CD4-positive, CD25-positive, alpha-beta regulatory T cell (primary cell): ENCODE measurements around the gene PCDHGC5. TPM values are rescaled to one million over a fixed set of nuclear protein-coding genes. Genes with fewer than 3 reads are reported as not detected.

ENCODE experiments used
- ATAC-seq, 2 donors: fragments of 150-1000 bp; cut with Tn5 transposase; one replicate each; pipeline ENCODE4 v1.10.0; 2021; ENCODE audit warnings: low read depth in 2 of 2, moderate number of reproducible peaks in 2 of 2, moderate library complexity in 1 of 2
- DNase-seq, 3 donors: peaks; one replicate each; pipeline versions ENCODE4 v3.0.0 to v3.0.0-alpha.2; 2012 to 2022; ENCODE audit warnings: mixed read lengths in 1 of 3
- H3K27ac ChIP-seq: one replicate; pipeline ENCODE4 v1.7.0; 2013; ENCODE audit warnings: mild to moderate bottlenecking, low read length; ENCODE audit not compliant: insufficient read depth, poor library complexity, severe bottlenecking
- H3K27me3 ChIP-seq: one replicate; pipeline ENCODE4 v1.7.0; 2013; ENCODE audit warnings: low read length; ENCODE audit not compliant: control insufficient read depth, insufficient read depth
- H3K36me3 ChIP-seq: one replicate; pipeline ENCODE4 v1.7.0; 2013; ENCODE audit warnings: mild to moderate bottlenecking, low read length, moderate library complexity; ENCODE audit not compliant: control insufficient read depth, insufficient read depth
- H3K4me1 ChIP-seq: 2 replicates; pipeline ENCODE4 v1.7.0; 2013; ENCODE audit warnings: mild to moderate bottlenecking, low read length; ENCODE audit not compliant: insufficient read depth, control insufficient read depth, poor library complexity, severe bottlenecking
- H3K4me3 ChIP-seq: one replicate; pipeline ENCODE4 v1.7.0; 2013; ENCODE audit warnings: low read depth, mild to moderate bottlenecking, low read length, moderate library complexity
- H3K9me3 ChIP-seq, 2 experiments: 1 replicate in 1 of 2; 2 replicates in 1 of 2; pipeline ENCODE4 v1.7.0; 2013; ENCODE audit warnings: low read length in 2 of 2, mild to moderate bottlenecking in 1 of 2, moderate library complexity in 1 of 2; ENCODE audit not compliant: control insufficient read depth in 2 of 2
- H3K27ac Mint-ChIP-seq, 3 donors: one replicate each; pipeline ENCODE4 v1.8.0; 2020 to 2022; ENCODE audit warnings: mild to moderate bottlenecking in 3 of 3, mixed read lengths in 3 of 3, moderate library complexity in 2 of 3
- H3K27me3 Mint-ChIP-seq: one replicate; pipeline ENCODE4 v1.8.0; 2022; ENCODE audit warnings: mild to moderate bottlenecking, mixed read lengths
- H3K36me3 Mint-ChIP-seq: one replicate; pipeline ENCODE4 v1.8.0; 2020; ENCODE audit warnings: mixed read lengths
- H3K4me1 Mint-ChIP-seq, 4 donors: one replicate each; pipeline ENCODE4 v1.8.0; 2020 to 2022; ENCODE audit warnings: mixed read lengths in 4 of 4, mild to moderate bottlenecking in 1 of 4
- H3K4me3 Mint-ChIP-seq, 4 donors: one replicate each; pipeline ENCODE4 v1.8.0; 2020 to 2022; ENCODE audit warnings: mild to moderate bottlenecking in 4 of 4, mixed read lengths in 4 of 4, moderate library complexity in 3 of 4
- H3K9me3 Mint-ChIP-seq, 7 donors: one replicate each; pipeline ENCODE4 v1.8.0; 2020 to 2022; ENCODE audit warnings: mixed read lengths in 7 of 7, mild to moderate bottlenecking in 3 of 7, moderate library complexity in 2 of 7
- polyA plus RNA-seq, 4 donors: library from polyadenylated mRNA; unstranded; fragments of 300-500 nt; fragmentation: Illumina TruSeq; gene quantifications; one replicate each; pipeline ENCODE4 v1.2.3, GENCODE V29; 2021
- total RNA-seq: library from RNA; stranded (reverse); gene quantifications from one replicate; pipeline ENCODE4 v1.2.3, GENCODE V29; 2022

Gene PCDHGC5
- total RNA-seq, result not detected
- polyA plus RNA-seq, result not detected

GRCh38 chr5:141488591-141489561 is at the start of gene PCDHGC5:
PCDHGC5 (plus strand) TSS chr5:141489081; CDS start chr5:141489241, 160 bp downstream.
- Mint-ChIP-seq H3K9me3 (peaks cover 0 to 1% (median 0%) of the 10 kb centered on the region in 7 donors), H3K27me3 (peaks cover 82% of the 10 kb centered on the region), H3K36me3 (no peaks in the 10 kb centered on the region), H3K4me3 (no peak within 1 kb of the TSS), H3K4me1 (peaks cover 0 to 28% (median 1%) of the 10 kb centered on the region in 4 donors), H3K27ac (peak within 1 kb of the TSS in 1 of 3 donors; percentile 43)
- Histone ChIP-seq H3K4me1 (peaks cover 4% of the 10 kb centered on the region), H3K27me3 (peaks cover 40% of the 10 kb centered on the region), H3K27ac (no peak within 1 kb of the TSS), H3K36me3 (no peaks in the 10 kb centered on the region), H3K9me3 (no peaks in the 10 kb centered on the region), H3K4me3 (no peak within 1 kb of the TSS)
- no peak for DNase-seq
- no peak for ATAC-seq

GRCh38 chr5:141439411-141440141 is 49.3 kb upstream of the PCDHGC5 start:
- Histone ChIP-seq H3K9me3 (no peaks in the 10 kb centered on the region), H3K4me3 (no peak overlapping the region), H3K27me3 (peaks cover 3% of the 10 kb centered on the region), H3K4me1 (no peaks in the 10 kb centered on the region), H3K27ac (no peak overlapping the region), H3K36me3 (no peaks in the 10 kb centered on the region)
- H3K9me3 Mint-ChIP-seq, result peaks cover 0 to 6% (median 2%) of the 10 kb centered on the region in 7 donors
- H3K27me3 Mint-ChIP-seq, result peaks cover 11% of the 10 kb centered on the region
- H3K4me1 Mint-ChIP-seq, result no peaks in the 10 kb centered on the region
- no peak overlapping the region for H3K4me3 Mint-ChIP-seq
- no peaks in the 10 kb centered on the region for H3K36me3 Mint-ChIP-seq
- H3K27ac Mint-ChIP-seq, result no peak overlapping the region
- DNase-seq (no peak), ATAC-seq (no peak)

- peaks cover 3% of the 10 kb centered on the region for H3K27me3 ChIP-seq
- H3K4me3 Mint-ChIP-seq, result no peak overlapping the region
- H3K36me3 Mint-ChIP-seq, result no peaks in the 10 kb centered on the region
- H3K4me1 ChIP-seq, result no peaks in the 10 kb centered on the region
- no peak overlapping the region for H3K27ac Mint-ChIP-seq
- no peaks in the 10 kb centered on the region for H3K36me3 ChIP-seq
- H3K4me1 Mint-ChIP-seq, result no peaks in the 10 kb centered on the region
- no peak for DNase-seq
- no peak overlapping the region for H3K27ac ChIP-seq
- no peak for ATAC-seq
- H3K9me3 Mint-ChIP-seq, result peaks cover 0 to 3% (median 2%) of the 10 kb centered on the region in 7 donors
- no peak overlapping the region for H3K4me3 ChIP-seq
- H3K27me3 Mint-ChIP-seq, result peaks cover 9% of the 10 kb centered on the region
- no peaks in the 10 kb centered on the region for H3K9me3 ChIP-seq
These were observed 48.5 kb upstream of the PCDHGC5 start for GRCh38 chr5:141440341-141440740.

GRCh38 chr5:141441571-141442170 is 47.2 kb upstream of the PCDHGC5 start:
- no peaks in the 10 kb centered on the region for H3K4me1 ChIP-seq
- H3K4me3 ChIP-seq, result no peak overlapping the region
- H3K9me3 Mint-ChIP-seq, result peaks cover 0 to 3% (median 2%) of the 10 kb centered on the region in 7 donors
- H3K4me1 Mint-ChIP-seq, result no peaks in the 10 kb centered on the region
- no peak overlapping the region for H3K4me3 Mint-ChIP-seq
- H3K36me3 Mint-ChIP-seq, result no peaks in the 10 kb centered on the region
- no peaks in the 10 kb centered on the region for H3K36me3 ChIP-seq
- H3K27ac ChIP-seq, result no peak overlapping the region
- peaks cover 3% of the 10 kb centered on the region for H3K27me3 ChIP-seq
- peaks cover 7% of the 10 kb centered on the region for H3K27me3 Mint-ChIP-seq
- no peak overlapping the region for H3K27ac Mint-ChIP-seq
- ATAC-seq, result no peak
- H3K9me3 ChIP-seq, result no peaks in the 10 kb centered on the region
- no peak for DNase-seq

- Histone ChIP-seq H3K9me3 (no peaks in the 10 kb centered on the region), H3K27ac (no peak overlapping the region), H3K4me3 (no peak overlapping the region), H3K36me3 (no peaks in the 10 kb centered on the region), H3K27me3 (peaks cover 2% of the 10 kb centered on the region), H3K4me1 (no peaks in the 10 kb centered on the region)
- ATAC-seq (no peak), DNase-seq (no peak)
- Mint-ChIP-seq H3K27me3 (peaks cover 5% of the 10 kb centered on the region), H3K27ac (no peak overlapping the region), H3K36me3 (no peaks in the 10 kb centered on the region), H3K4me1 (no peaks in the 10 kb centered on the region), H3K9me3 (peaks cover 0 to 9% (median 3%) of the 10 kb centered on the region in 7 donors), H3K4me3 (no peak overlapping the region)
These were observed 23.5 kb upstream of the PCDHGC5 start for GRCh38 chr5:141465351-141465750.

GRCh38 chr5:141475625-141476131 is 13.2 kb upstream of the PCDHGC5 start, which contains the start of gene PCDHGC3:
PCDHGC3 (plus strand) TSS chr5:141475966; CDS start chr5:141476117, 151 bp downstream.
- H3K27ac ChIP-seq, result no peak within 1 kb of the TSS
- H3K9me3 Mint-ChIP-seq, result peaks cover 0 to 1% (median 0%) of the 10 kb centered on the region in 7 donors
- H3K27ac Mint-ChIP-seq, result peak within 1 kb of the TSS in 1 of 3 donors; percentile 44
- H3K36me3 Mint-ChIP-seq, result no peaks in the 10 kb centered on the region
- peaks cover 0 to 22% (median 10%) of the 10 kb centered on the region in 4 donors for H3K4me1 Mint-ChIP-seq
- peaks cover 67% of the 10 kb centered on the region for H3K27me3 Mint-ChIP-seq
- peak; percentile 58 to 59 for ATAC-seq
- no peaks in the 10 kb centered on the region for H3K36me3 ChIP-seq
- DNase-seq, result peak in 1 of 3 donors; percentile 28
- H3K4me3 Mint-ChIP-seq, result peak within 1 kb of the TSS; percentile 4 to 90 (median 81)
- no peaks in the 10 kb centered on the region for H3K9me3 ChIP-seq
- peaks cover 17% of the 10 kb centered on the region for H3K4me1 ChIP-seq
- peaks cover 47% of the 10 kb centered on the region for H3K27me3 ChIP-seq
- H3K4me3 ChIP-seq, result peak within 1 kb of the TSS; percentile 32
